Left lobe of liver (tissue), 2 donors: Measurements from ENCODE around the gene RSL1D1. TPM values are rescaled to one million over a fixed set of nuclear protein-coding genes. Genes with fewer than 3 reads are reported as not detected.
"Not testable (repeated sequence)": the region's sequence is repeated elsewhere in the genome, so short reads cannot be mapped to it uniquely, and the experiment has no call there.

Source experiments
- ATAC-seq: fragments of 200-7000 bp; cut with Tn5 transposase; one replicate; pipeline ENCODE4 v1.9.1; 2020; ENCODE audit warnings: mild to moderate bottlenecking, moderate library complexity
- DNase-seq: peaks from one replicate; pipeline ENCODE4 v3.0.0-alpha.2; 2020; ENCODE audit warnings: low spot score
- total RNA-seq: library from RNA; stranded (reverse); gene quantifications from one replicate; pipeline ENCODE4 v1.2.1, GENCODE V29; 2021
- donor health status: DM: no; HTN: no; CAD: no; lungs with moderate emphysema.
- donor health status: DM: no; HTN: yes; CAD: no.

The RSL1D1 gene
- total RNA-seq, 1 donor from 2014 or later, result 43.0 TPM

DNA sequence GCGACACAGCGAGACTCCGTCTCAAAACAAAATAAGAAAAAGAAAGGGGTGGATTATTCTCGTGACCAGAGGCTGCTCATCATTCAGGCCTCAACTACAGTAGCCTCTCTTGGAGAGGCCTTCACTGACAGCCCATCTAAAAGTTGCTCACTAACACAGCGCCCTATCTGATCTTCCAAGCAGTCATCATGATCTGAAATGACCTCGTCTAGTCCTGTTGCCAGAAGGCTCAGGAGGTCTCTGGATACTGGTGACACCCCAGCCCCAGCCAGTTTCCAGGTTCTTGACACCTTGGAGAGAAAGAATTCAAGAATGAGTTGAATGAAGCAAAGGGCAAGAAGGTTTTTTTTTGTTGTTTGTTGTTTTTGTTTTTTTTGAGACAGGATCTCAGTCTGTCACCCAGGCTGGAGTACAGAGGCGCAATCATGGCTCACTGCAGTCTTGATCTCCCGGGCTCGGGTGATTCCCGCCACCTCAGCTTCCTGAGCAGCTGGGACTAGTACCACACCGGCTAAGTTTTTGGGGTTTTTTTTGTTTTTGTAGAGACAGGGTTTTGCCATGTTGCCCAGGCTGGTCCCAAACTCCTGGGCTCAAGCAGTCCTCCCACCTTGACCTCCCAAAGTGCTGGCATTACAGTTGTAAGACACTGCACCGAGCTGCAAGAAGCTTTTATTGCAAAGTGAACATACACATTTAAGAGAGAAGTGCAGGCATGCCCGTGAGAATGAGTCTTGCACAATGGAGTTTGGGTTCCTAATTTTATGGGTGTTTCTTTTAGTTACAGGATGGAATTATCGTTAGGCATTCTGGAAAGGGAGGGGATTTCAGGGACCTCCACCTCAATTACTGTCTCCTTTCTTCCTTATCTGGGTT lies 51.6 kb downstream of the RSL1D1 start:
- no peak for ATAC-seq
- no peak for DNase-seq

DNA sequence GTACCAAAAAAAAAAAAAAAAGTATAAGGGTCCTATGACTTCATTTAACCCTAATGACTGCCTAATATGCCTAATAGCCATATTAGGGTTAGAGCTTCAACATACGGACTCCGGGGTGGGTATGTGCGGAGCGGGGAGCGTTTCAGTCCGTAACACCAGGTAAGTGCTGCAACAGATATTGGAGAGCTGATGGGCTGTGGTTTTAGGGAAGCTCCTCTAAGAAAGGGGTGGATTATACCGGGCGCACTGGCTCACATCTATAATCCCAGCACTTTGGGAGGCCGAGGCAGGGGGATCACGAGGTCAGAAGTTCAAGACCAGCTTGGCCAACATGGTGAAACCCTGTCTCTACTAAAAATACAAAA lies 52.3 kb downstream of the RSL1D1 start:
- ATAC-seq, result no peak
- DNase-seq, result no peak

DNA sequence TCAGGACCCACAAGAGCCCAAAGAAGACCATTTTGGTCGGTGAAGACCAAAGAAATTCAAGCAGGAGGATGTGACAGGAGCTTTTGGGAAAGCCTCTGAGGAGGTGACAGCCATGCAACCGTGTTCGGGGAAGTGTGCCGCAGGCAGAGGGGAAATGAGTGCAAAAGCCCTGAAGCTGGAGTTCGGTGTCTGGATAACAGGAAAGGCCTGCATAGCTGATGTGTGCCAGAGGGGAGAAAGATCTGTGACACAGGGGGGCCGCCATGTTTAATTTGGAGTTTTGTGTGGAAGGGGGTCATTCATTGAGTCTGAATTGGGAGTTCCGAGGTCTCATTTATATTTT lies 53.4 kb downstream of the RSL1D1 start:
- no peak for DNase-seq
- peak; percentile 8 for ATAC-seq

GRCh38 chr16:11797166-11797956 lies 54.0 kb downstream of the RSL1D1 start, which contains the start of gene ZC3H7A:
Gene ZC3H7A (minus strand): TSS chr16:11797258. CDS start chr16:11782354, 14,904 bp downstream.
- peak; percentile 98 for DNase-seq
- ATAC-seq, result peak; percentile 93

DNA sequence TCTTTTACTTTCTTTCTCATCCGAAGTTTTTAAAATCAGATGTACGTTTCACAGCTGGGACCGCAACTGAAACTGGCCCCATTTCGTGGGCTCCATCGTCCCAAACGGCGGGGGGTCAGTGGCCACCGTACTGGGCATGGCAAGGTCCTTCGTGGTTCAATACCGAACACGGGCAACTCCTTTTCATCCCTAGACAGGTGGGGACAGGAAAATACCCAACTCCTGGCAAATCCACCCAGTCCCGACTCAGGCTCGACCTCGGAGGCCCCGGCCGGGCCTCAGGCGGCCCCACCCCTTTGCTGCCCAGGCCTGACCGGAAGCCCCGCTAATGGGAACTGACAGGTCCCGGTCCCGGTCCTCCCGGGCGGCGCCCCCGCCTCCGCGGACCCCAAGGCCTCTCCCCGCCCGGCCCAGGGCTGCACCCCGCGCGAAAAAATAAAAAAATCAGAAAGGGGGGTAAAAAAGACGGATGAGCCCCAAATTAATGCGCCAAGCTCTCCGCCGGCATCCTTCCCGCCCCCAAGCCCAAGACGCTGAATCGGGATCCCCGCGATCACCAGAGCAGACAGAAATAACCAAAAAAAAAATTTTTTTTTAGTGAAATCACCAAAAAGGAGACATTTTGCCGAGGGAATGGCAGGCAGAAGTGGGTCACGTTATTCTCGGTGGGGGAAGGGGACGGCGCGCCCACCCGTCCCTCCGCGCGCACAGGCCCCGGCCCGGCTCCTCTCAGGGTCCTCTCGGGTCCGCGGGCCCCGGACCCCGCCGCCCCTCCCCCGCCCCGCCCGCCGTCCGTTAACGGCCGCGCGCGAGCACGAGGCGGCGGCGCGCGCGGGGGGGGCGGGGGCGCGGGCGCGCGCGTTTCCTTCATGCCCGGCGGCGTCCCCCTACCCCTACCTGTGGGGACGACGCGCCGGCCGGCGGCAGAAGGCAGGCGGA lies 54.8 kb downstream of the RSL1D1 start:
- DNase-seq (peak; percentile 77), ATAC-seq (peak; percentile 49)

DNA sequence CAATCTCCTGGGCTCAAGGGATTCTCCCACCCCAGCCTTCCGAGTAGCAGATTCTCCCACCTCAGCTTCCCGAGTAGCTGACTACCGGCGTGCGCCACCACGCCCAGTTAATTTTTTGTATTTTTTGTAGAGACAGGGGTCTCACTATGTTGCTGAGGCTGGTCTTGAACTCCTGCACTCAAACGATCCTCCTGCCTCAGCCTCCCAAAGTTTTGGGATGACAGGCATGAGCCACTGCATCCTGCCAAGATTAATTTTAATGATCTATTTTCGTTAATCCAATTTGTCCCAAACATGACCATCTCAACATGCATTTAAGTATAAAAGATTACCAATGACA lies 55.5 kb downstream of the RSL1D1 start:
- no peak for ATAC-seq
- DNase-seq, result no peak

DNA sequence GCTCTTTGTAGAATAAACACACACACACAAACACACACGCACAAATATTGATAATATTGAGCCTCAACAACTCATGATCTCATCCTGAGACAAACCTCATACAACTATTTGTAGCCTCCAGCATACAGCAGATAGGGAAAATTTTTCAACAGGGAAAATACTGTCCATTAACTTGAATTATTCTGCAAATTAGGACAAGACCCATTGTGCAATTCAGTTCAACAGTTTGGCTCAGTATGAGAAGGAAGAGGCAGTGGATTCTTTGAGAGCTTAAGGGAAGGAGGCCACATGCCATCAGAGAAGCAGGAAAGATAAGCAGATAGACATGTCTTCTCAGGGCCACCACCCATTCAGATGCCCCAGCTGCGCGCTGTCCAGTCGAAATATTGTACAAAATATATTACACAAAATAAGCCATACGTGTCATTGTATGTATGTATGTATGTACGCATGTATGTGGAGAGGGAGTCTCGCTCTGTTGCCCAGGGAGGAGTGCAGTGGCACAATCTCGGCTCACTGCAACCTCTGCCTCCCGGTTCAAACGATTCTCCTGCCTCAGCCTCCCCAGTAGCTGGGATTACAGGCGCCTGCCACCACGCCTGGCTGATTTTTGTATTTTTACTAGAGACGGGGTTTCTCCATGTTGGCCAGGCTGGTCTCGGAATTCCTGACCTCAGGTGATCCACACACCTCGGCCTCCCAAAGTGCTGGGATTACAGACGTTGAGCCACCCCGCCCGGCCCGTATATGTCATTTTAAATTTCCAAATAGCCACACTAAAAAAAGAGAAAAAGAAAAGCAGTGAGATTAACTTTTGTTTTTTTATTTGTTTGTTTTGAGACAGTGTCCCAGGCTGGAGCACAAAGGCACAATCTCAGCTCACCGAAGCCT lies 56.1 kb downstream of the RSL1D1 start:
- ATAC-seq, result no peak
- no peak for DNase-seq

DNA sequence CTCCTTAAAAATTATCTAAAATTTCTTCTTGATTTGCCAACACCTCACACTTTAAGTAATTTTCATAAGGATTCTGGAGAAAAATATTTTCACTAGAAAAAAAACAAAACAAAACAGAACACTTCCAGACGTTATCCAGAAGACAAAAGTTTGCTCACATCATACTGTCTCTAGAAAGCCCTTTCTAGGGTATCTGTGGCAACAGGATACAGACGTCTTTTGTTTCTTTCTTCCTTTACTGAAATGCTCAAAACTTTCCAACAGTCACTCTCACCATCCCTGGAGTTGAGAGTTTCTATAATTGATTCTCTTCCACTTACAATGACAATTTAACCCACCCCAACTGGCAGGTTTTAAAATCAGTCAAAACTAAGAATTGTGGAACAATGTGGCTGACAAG lies 56.9 kb downstream of the RSL1D1 start:
- no peak for ATAC-seq

DNA sequence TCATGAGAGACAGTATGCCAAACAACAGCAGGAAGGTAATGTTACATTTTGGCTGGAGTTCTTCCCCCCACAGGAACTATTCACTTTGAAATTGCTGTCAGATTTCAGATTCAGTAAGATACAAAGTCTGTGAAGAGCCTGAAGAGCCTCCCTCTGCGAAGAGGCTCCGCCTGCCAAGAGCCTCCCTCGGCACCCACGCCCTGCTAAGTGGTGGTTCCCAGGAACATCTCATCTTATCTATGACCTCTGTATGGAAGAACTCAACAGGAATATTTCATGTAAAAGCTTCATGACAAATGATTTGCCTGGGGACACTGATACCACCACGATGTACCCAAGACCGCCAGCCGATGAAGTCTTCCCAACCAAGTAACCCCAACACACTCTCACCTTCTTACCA lies 57.5 kb downstream of the RSL1D1 start:
- no peak for DNase-seq
- no peak for ATAC-seq

More for the DNA sequence above, 56.9 kb downstream of the RSL1D1 start:
- DNase-seq, result no peak

- ATAC-seq (no peak), DNase-seq (no peak)
These were observed 58.7 kb downstream of the RSL1D1 start for GRCh38 chr16:11792410-11793241.

DNA sequence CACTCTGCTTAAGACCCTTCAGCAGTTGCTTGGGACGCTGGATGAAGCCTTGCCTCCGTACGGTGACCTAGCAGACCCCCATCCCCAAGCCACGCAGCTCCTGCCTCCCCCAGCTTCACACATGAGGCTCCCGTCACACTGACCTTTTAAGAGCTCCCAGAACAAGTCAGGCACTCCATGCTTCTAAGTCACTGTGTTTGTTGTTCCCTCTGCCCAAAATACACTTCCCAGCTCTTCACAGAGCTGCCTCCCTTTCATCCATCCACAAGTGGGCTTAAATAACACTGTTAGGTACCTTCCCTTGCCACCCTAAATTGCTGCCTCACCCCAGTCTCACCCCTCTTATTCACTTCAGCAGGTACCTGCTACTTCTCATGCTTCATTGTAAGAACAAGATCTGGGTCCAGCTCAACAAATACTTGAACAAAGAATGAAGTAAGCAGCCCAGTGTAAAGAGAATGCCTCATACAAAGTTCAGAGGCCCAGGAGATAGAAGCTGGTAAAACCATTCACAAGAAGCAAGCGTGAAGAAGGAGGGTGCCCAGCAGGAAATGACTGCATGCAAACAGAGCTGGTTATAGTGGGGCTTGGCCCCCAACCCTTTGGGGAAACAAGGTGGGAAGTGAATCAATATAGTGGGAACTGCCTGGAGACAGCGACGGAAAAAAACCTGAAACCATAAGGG lies 60.1 kb downstream of the RSL1D1 start:
- no peak for ATAC-seq
- DNase-seq, result peak; percentile 35

- peak; percentile 23 for DNase-seq
- no peak for ATAC-seq
These were observed 62.4 kb downstream of the RSL1D1 start for GRCh38 chr16:11788914-11789313.

- not testable (repeated sequence) for DNase-seq
These were observed 66.3 kb downstream of the RSL1D1 start for GRCh38 chr16:11784980-11785599.

DNA sequence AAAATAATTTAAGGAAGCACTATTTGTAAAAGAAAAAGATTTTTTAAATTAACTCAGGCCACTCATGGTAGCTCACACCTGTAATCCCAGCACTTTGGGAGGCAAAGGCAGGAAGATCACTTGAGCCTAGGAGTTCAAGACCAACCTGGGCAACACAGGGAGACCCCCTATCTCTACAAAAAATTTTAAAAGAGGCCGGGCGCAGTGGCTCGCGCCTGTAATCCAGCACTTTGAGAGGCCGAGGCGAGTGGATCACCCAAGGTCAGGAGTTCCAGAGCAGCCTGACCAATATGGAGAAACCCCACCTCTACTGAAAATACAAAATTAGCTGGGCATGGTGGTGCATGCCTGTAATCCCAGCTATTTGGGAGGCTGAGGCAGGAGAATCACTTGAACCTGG lies 67.0 kb downstream of the RSL1D1 start:
- ATAC-seq, DNase-seq: not testable (repeated sequence)

More at GRCh38 chr16:11784980-11785599, 66.3 kb downstream of the RSL1D1 start:
- ATAC-seq, result not testable (repeated sequence)

DNA sequence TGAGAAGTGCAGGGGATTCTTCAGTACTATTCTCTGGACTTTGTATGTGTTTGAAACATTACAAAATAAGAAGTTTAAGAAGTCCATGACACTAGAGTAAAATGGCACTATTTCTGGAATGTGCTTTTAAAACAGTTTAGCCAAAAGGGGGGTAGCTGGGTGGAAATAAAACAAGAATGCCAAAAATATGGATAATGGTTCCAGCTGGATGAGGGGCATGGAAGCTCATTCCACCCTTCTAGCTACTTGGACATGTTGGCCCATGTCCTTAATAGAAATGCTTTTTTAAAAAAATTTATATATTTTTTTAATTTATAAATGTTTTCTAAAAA lies 67.3 kb downstream of the RSL1D1 start:
- ATAC-seq (no peak), DNase-seq (no peak)
